ENCODE data around the gene BCAS1. TPM values are rescaled to one million over a fixed set of nuclear protein-coding genes. Genes with fewer than 3 reads are reported as not detected.

The BCAS1 gene
- total RNA-seq, 2 experiments from 2014 or later: not detected

DNA sequence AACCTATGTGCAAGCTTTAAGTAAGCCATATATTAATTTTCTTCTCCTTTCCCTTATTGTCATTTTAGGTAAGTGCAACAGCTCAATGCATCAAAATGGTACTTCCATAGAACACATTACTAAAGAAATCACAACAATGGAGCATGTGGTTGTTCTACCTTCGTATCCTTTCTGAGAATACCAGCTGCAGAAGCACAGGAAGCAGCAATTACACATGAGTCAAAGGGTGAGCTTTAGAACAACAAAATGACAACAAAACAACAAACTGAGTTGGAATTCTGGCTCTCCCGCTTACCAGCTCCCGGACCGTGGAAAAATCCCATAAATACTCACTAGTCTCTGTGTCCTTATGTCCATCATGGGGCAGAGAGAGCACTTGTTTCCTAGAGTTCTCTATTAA, 108.9 kb downstream of the BCAS1 start:
- ChIA-PET POLR2A (interaction anchor here (0.8 kb wide), 1 partner anchor 319 kb away, joined by 3 read pairs; no protein-coding TSS in a partner anchor), CTCF (interaction anchor here (1.0 to 1.7 kb wide), 3 partner anchors 27 to 101 kb away, joined by 3 read pairs; no protein-coding TSS in a partner anchor)
- DNase-seq: no peak
- H3K27me3 Mint-ChIP-seq: peaks cover 37% of the 10 kb centered on the region
- peaks cover 4% of the 10 kb centered on the region for H3K4me1 Mint-ChIP-seq
- no peak overlapping the region for H3K27ac Mint-ChIP-seq
- H3K36me3 Mint-ChIP-seq (ENCODE audit: low read depth): no peaks in the 10 kb centered on the region
- H3K9me3 Mint-ChIP-seq: no peaks in the 10 kb centered on the region
- H3K4me3 Mint-ChIP-seq: no peak overlapping the region

DNA sequence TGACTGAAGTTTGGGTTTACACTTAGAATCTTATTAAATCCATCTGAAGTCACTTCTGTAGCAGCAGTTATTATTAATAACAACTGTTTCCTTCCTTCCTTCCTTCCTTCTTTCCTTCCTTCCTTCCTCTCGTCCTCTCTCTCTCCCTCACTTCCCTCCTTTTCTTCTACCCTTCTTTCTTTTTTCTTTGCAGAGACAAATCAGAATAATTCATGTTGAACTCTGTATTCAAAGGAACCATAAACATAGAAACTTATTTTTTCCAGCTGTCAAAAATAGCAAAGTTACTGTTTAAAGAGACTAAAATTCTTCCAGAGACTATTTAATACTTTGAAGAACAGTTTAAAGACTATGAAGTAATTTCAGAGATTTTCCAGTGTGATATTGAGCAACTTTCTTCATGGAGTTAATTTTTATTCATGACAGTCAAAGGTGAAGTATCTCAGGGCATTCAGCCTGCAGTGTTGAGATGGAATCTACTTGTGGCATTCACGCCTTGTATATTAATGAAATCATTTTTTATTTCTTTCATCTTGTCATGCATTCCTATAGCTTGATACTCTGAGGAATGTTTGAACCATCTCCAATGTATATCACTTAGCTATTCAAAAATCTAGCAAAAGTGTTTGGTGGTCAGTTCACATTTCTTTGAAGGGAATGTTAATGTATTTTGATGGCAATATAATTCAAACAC, 109.7 kb downstream of the BCAS1 start:
- ChIA-PET CTCF (interaction anchor here (0.7 to 1.7 kb wide), 4 partner anchors 26 to 413 kb away, joined by 3 to 4 read pairs (median 3); no protein-coding TSS in a partner anchor), POLR2A (no interaction called here)
- Mint-ChIP-seq H3K27ac (no peak overlapping the region), H3K4me3 (no peak overlapping the region), H3K9me3 (no peaks in the 10 kb centered on the region), H3K4me1 (peaks cover 4% of the 10 kb centered on the region), H3K27me3 (peaks cover 33% of the 10 kb centered on the region), H3K36me3 (ENCODE audit: low read depth) (peaks cover 3% of the 10 kb centered on the region)
- DNase-seq: no peak

DNA sequence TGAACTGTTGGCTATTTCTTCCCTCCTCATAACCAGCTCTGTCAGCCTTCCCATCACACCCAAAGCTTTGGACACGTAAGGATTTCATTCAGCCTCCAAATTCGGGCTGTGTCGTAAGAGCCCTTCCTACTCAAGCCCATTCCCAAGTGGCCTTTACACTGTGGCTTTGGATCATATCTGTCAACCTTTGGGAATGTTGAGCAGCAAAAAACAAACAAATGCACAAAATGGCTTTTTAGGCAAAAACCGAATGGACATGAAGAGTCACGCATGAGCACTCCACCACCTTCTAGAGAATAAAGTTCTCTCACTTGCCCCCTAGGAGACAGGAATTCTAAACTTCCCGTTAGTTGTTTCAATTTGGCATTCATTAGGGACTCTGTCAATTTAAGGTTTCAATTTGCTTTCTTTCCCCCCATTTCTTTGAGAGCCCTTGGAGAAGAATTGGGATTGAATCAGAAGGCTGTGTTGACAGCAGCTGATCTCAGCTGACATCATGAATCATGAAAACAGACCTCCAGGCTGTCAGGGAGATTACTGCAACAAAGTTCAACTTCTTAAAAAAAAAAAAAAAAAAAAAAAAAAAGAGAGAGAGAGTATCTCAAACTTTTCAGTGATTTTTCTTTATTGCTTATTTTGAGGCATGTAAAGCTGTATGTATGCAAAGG, 110.3 kb downstream of the BCAS1 start:
- Mint-ChIP-seq H3K9me3 (no peaks in the 10 kb centered on the region), H3K4me3 (no peak overlapping the region), H3K4me1 (peaks cover 4% of the 10 kb centered on the region), H3K27ac (no peak overlapping the region), H3K27me3 (peaks cover 33% of the 10 kb centered on the region), H3K36me3 (ENCODE audit: low read depth) (peaks cover 3% of the 10 kb centered on the region)
- ChIA-PET CTCF (interaction anchor here (0.7 to 1.7 kb wide), 2 partner anchors 25 to 330 kb away, joined by 3 read pairs; no protein-coding TSS in a partner anchor), POLR2A (no interaction called here)
- DNase-seq: no peak

DNA sequence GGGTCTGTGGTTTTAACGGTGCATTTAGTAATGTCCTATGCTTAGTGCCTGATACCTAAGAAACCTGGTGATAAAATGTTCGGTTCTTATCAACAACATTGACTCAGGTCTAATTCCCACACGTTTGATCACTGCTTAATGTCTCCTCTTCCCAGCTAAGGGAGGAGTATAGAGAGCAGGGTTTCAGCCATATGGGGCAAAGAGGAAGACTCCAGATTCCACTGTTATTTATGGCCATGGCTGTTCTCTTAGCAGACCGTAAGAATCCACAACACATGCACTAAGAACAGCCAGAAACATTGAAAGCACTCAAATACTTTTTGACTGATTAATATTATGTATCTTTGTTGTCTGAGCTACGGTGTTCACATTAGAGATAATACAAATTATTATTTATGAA, 112.1 kb downstream of the BCAS1 start:
- CTCF ChIA-PET: interaction anchor here (0.6 to 1.4 kb wide), 3 partner anchors 14 to 410 kb away, joined by 3 to 5 read pairs (median 4); no protein-coding TSS in a partner anchor
- POLR2A ChIA-PET: no interaction called here
- Mint-ChIP-seq H3K4me1 (peaks cover 4% of the 10 kb centered on the region), H3K27me3 (peaks cover 27% of the 10 kb centered on the region), H3K27ac (no peak overlapping the region), H3K36me3 (ENCODE audit: low read depth) (peaks cover 6% of the 10 kb centered on the region), H3K9me3 (peaks cover 2% of the 10 kb centered on the region), H3K4me3 (no peak overlapping the region)
- no peak for DNase-seq

DNA sequence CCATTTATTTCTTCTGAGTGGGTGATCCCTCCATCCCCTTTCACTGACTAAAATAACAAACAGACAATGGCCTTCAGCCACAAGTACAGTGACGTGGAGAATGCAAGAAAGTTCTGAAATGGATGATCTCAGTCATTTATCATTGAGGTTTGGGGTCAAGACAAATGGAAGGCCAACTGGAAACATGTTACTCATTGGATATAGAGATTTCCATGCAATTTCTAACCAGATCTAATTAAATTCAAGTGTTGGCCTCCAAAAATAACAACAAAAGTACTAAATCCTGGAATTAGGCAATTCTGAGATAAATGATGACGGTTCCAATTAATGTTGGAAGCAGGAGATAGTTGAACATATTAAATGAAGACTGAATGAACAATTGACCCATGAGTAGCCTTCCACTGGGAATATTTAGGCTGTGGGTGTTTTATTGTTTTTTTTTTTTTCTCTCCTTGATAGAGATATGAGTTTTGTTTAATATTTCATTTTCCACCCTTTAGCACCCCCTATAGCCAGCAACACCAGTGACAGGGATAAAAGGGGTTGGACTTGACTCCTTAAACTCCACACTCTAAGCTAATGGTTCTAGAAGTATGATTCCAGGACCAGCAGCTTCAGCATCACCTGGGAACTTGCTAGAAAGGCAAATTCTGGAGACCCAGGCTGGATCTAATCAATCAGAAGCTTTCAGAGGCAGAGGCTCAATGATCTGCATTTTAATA, 112.8 kb downstream of the BCAS1 start:
- peaks cover 5% of the 10 kb centered on the region for H3K9me3 Mint-ChIP-seq
- POLR2A ChIA-PET: no interaction called here
- peaks cover 4% of the 10 kb centered on the region for H3K4me1 Mint-ChIP-seq
- CTCF ChIA-PET: interaction anchor here (0.6 to 1.4 kb wide), 3 partner anchors 15 to 410 kb away, joined by 3 to 5 read pairs (median 4); no protein-coding TSS in a partner anchor
- peaks cover 27% of the 10 kb centered on the region for H3K27me3 Mint-ChIP-seq
- no peak overlapping the region for H3K4me3 Mint-ChIP-seq
- H3K36me3 Mint-ChIP-seq (ENCODE audit: low read depth): peaks cover 6% of the 10 kb centered on the region
- no peak for DNase-seq
- no peak overlapping the region for H3K27ac Mint-ChIP-seq

DNA sequence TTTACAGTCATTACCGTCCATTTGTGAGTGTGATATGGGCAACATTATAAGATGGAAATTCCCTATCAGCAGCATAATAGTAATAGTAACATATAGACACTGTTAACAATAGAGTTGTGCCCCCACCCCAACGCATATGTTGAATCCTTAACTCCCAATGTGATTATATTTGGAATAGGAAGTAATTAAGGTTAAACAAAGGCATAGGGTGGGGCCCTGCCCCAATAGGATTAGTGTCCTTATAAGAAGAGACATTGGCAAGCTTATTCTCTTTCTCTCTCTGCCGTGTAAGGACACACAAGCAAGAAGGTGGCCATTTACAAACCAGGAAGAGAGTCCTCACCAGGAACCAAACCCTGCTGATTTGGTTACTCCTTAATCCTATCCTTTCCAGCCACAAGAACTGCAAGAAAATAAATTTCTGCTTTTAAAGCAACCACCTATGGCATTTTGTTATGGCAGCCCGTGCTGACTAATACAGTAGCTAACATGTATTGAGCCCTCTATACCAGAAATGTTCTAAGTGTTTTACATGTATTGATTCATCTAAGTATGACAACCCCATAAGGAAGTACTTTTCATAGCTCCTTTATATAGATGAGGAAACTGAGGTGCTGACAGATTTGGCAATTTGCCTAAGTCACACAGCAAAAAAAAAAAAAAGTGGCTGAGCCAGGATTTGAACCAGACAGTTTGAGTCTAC, 114.2 kb downstream of the BCAS1 start:
- ChIA-PET CTCF (interaction anchor here (0.7 to 0.8 kb wide), 2 partner anchors 16 to 1422 kb away, joined by 3 to 4 read pairs; no protein-coding TSS in a partner anchor), POLR2A (interaction anchor here (0.6 kb wide), 1 partner anchor 240 kb away, joined by 3 read pairs; no protein-coding TSS in a partner anchor)
- H3K36me3 Mint-ChIP-seq (ENCODE audit: low read depth): peaks cover 11% of the 10 kb centered on the region
- H3K9me3 Mint-ChIP-seq: peaks cover 16% of the 10 kb centered on the region
- H3K27me3 Mint-ChIP-seq: peaks cover 24% of the 10 kb centered on the region
- H3K4me1 Mint-ChIP-seq: peaks cover 3% of the 10 kb centered on the region
- no peak for DNase-seq
- H3K4me3 Mint-ChIP-seq: no peak overlapping the region
- H3K27ac Mint-ChIP-seq: no peak overlapping the region

DNA sequence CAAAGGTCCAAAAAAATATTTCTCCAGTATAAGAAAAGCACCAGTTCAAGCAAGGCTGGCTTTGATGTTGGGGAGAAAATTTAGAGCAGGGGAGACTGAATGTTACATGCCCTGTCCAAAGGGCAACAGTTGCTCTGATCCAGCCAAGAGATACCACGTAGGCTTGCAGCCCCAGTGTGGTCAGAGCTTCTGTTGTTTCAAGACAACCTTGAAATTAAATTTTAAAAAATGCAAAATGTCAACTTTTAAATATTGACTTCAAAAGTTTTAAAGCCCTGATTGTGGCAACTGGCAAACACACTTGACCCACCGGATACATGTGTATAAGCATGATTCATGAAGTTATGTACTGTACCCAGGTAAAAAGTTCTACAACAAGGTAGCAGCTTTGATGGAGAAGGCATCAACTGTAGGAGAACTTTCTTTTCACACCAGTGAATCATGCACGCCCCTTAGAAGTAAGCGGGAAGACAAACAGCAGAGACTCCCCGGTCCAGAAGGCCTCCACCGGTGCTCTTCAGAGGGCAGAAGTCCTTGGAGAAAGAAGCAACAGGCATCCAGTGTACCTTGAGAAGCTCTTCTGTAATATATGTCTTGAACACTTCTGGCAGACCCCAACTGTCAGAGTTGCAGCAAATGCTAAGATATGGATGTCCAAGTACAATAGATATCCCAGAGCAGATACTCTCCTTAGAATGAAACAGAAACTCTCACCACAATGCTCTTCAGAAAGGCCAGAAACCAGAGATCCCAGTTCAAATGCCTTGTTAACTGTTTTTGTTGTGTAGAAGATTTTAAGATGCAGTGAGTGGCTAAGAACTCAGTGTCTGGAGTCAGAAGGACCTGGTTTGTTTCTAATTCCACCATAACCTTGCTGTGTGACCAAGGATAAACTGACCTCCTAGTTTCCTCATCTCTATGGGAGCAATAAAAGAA, 115.4 kb downstream of the BCAS1 start:
- CTCF ChIA-PET: no interaction called here
- POLR2A ChIA-PET: no interaction called here
- peaks cover 9% of the 10 kb centered on the region for H3K4me1 Mint-ChIP-seq
- H3K27ac Mint-ChIP-seq: no peak overlapping the region
- peaks cover 19% of the 10 kb centered on the region for H3K27me3 Mint-ChIP-seq
- H3K9me3 Mint-ChIP-seq: peaks cover 16% of the 10 kb centered on the region
- no peak overlapping the region for H3K4me3 Mint-ChIP-seq
- peaks cover 11% of the 10 kb centered on the region for H3K36me3 Mint-ChIP-seq (ENCODE audit: low read depth)
- DNase-seq: no peak

DNA sequence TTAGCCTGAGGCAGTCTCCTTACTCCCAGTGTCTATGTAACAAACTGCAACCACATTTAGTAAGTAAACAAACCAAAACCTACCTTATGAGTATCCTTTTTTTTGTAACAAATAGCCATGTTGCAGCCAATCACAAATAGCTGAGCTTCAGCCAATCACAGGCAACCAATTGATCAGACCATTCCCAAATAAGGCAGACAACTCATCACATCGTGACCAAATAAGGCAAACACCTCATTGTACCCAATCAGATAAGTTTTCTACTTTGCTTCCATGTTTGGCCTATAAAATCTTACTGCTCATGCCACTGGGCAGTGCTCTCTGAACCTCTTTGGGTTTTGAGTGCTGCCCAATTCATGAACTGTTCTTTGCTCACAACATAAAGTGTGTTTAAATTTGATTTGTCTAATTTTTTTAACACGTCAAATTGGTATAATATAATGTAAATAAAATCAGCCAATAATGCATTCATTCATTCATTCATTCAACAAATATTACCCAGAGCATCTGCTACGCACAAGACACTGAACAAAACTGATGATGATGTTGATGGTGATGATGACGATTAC, 117.8 kb downstream of the BCAS1 start:
- Mint-ChIP-seq H3K36me3 (ENCODE audit: low read depth) (peaks cover 15% of the 10 kb centered on the region), H3K4me1 (peaks cover 32% of the 10 kb centered on the region), H3K9me3 (peaks cover 16% of the 10 kb centered on the region), H3K4me3 (no peak overlapping the region), H3K27ac (no peak overlapping the region), H3K27me3 (peaks cover 12% of the 10 kb centered on the region)
- ChIA-PET POLR2A (no interaction called here), CTCF (interaction anchor here (1.3 kb wide), 1 partner anchor 13 kb away, joined by 4 read pairs; no protein-coding TSS in a partner anchor)
- DNase-seq: no peak

DNA sequence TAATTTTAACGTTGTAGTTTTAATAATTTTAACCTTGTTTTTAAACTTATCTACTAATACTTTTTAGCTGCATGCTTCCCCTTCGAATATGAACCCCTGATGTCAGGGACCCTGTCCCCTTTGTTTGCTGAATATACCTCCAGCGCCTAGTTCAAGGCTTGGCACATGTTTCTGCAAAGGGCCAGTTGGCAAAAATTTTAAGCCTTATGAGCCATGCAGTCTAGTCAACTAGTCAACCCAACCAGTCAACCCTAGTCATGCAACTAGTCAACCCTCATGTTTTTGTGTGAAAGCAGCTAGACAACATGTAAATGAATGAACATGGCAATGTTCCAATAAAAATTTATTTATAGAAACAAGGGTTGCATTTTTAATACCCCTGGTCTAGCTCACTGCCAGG, 119.8 kb downstream of the BCAS1 start:
- H3K4me1 Mint-ChIP-seq: peaks cover 36% of the 10 kb centered on the region
- peaks cover 11% of the 10 kb centered on the region for H3K36me3 Mint-ChIP-seq (ENCODE audit: low read depth)
- H3K27me3 Mint-ChIP-seq: peaks cover 5% of the 10 kb centered on the region
- peaks cover 16% of the 10 kb centered on the region for H3K9me3 Mint-ChIP-seq
- ChIA-PET POLR2A (interaction anchor here (1.2 kb wide), 1 partner anchor 51 kb away, joined by 4 read pairs; no protein-coding TSS in a partner anchor), CTCF (interaction anchor here (0.7 to 1.9 kb wide), 3 partner anchors 11 to 263 kb away, joined by 4 to 7 read pairs (median 6); no protein-coding TSS in a partner anchor)
- no peak overlapping the region for H3K27ac Mint-ChIP-seq
- H3K4me3 Mint-ChIP-seq: no peak overlapping the region
- DNase-seq: no peak

DNA sequence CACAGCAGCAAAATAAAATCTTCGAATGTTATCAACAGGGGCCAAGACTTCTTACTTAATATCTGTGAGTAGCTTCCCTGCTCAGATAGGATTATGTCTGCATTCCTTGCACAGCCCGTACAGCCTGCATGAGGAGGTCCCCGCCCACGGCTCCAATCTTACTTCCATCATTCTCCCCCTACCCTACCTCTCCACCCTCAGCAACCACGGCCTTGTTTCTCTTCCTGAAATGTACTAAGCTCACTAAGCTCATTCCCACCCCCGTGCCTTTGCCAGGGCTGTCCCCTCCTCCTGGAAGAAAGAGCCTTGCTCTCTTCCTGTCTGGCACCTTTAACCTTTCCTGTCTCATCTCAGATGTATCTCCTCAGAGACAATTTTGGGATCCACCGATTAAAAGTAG, 120.4 kb downstream of the BCAS1 start:
- Mint-ChIP-seq H3K4me3 (no peak overlapping the region), H3K27ac (no peak overlapping the region), H3K27me3 (peaks cover 5% of the 10 kb centered on the region), H3K4me1 (peaks cover 36% of the 10 kb centered on the region), H3K36me3 (ENCODE audit: low read depth) (peaks cover 11% of the 10 kb centered on the region), H3K9me3 (peaks cover 16% of the 10 kb centered on the region)
- ChIA-PET CTCF (interaction anchor here (0.6 to 1.9 kb wide), 7 partner anchors 10 to 288 kb away, joined by 3 to 7 read pairs (median 3); partner anchors contain the start of gene PFDN4), POLR2A (interaction anchor here (0.6 to 1.3 kb wide), 6 partner anchors 15 to 1565 kb away, joined by 3 to 8 read pairs (median 4); partner anchors contain the start of gene PFDN4)
- no peak for DNase-seq

DNA sequence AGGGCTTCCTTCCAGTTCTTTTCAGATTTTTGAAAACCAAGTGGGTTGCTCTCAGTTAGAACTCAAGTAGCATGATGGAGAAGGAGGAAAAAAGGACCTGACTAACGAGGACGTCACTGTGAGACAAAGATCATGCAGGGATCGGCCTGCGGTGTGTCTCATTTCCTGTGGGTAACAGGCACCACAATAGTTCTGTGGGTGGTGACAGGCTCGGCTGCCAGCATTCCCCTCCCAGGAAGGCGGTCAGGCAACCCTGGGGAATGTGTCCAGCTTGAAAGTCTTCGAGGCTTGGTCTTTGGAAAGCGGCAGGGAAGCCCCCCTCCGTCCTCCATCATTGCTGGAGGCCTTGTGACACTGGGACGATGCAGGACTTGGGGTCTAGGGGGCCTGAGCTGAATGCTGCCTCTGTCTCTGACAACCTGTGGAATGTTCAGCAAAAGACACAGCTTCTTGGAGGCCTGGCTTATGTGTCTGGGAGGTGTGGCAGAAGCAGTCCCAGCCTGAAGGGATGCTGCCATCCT, 121.0 kb downstream of the BCAS1 start:
- Mint-ChIP-seq H3K27ac (peak overlapping the region; percentile 91), H3K4me3 (peak overlapping the region; percentile 62), H3K9me3 (peaks cover 16% of the 10 kb centered on the region), H3K4me1 (peaks cover 38% of the 10 kb centered on the region), H3K36me3 (ENCODE audit: low read depth) (peaks cover 11% of the 10 kb centered on the region), H3K27me3 (peaks cover 5% of the 10 kb centered on the region)
- CTCF ChIA-PET: interaction anchor here (0.7 to 1.9 kb wide), 5 partner anchors 9 to 259 kb away, joined by 3 to 7 read pairs (median 3); partner anchors contain the start of gene PFDN4
- DNase-seq: peak; percentile 88
- POLR2A ChIA-PET: interaction anchor here (0.6 to 1.3 kb wide), 6 partner anchors 14 to 1565 kb away, joined by 3 to 8 read pairs (median 4); partner anchors contain the start of gene PFDN4
